Mesothelial cell of epicardium (in vitro differentiated cells): ENCODE data around the gene HBZ. TPM values are rescaled to one million over a fixed set of nuclear protein-coding genes. Genes with fewer than 3 reads are reported as not detected.
"Not testable (repeated sequence)": the region's sequence is repeated elsewhere in the genome, so short reads cannot be mapped to it uniquely, and the experiment has no call there.

Experiments
- DNase-seq, 2 experiments: peaks; one replicate each; pipeline ENCODE4 v3.0.0; 2021; ENCODE audit warnings: low spot score in 2 of 2; ENCODE audit not compliant: unreplicated experiment in 2 of 2
- H3K27ac Mint-ChIP-seq: 2 replicates; pipeline ENCODE4 v1.8.0; 2021; ENCODE audit warnings: mixed read lengths
- H3K27me3 Mint-ChIP-seq: 2 replicates; pipeline ENCODE4 v1.8.0; 2021; ENCODE audit warnings: low read depth, mixed read lengths
- H3K36me3 Mint-ChIP-seq: 2 replicates; pipeline ENCODE4 v1.8.0; 2021; ENCODE audit warnings: mixed read lengths
- H3K4me1 Mint-ChIP-seq: 2 replicates; pipeline ENCODE4 v1.8.0; 2021; ENCODE audit warnings: mixed read lengths
- H3K4me3 Mint-ChIP-seq: 2 replicates; pipeline ENCODE4 v1.8.0; 2021; ENCODE audit warnings: mild to moderate bottlenecking, moderate library complexity, mixed read lengths
- H3K9me3 Mint-ChIP-seq: 2 replicates; pipeline ENCODE4 v1.8.0; 2021; ENCODE audit warnings: mixed read lengths
- total RNA-seq: library from RNA; stranded (reverse); gene quantifications from 3 replicates; pipeline ENCODE4 v1.2.1, GENCODE V29; 2021
- TF ChIP-seq, protein P1 (sequence below): fragments of 200-600 bp; sonication (generic); IDR thresholded peaks from one replicate; pipeline ENCODE4 v1.5.0; 2021; ENCODE audit warnings: antibody characterized with exemption; ENCODE audit not compliant: unreplicated experiment

Gene HBZ
- total RNA-seq, 1 donor from 2014 or later = not detected

DNA sequence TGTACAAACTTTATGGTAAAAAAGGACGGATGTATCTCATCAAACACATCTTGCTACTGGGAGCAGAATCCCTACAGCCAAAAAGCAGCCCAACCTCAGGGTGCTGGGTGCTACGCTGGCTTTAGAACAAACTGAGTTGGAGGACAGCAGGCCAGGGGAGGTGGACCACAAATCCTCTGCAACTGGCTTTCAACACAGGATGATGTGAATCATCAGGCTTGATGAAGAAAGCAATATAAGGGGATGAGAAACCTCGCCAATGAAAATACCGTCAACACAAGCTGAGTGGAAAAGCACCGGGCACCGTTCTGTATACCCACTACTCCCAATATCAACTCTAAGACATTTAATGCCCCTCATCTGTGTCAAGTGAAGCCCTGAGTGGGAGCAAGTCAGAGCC lies 42.1 kb downstream of the HBZ start:
- H3K27ac Mint-ChIP-seq = no peak overlapping the region
- H3K4me3 Mint-ChIP-seq = no peak overlapping the region
- TF ChIP-seq, protein P1, sequence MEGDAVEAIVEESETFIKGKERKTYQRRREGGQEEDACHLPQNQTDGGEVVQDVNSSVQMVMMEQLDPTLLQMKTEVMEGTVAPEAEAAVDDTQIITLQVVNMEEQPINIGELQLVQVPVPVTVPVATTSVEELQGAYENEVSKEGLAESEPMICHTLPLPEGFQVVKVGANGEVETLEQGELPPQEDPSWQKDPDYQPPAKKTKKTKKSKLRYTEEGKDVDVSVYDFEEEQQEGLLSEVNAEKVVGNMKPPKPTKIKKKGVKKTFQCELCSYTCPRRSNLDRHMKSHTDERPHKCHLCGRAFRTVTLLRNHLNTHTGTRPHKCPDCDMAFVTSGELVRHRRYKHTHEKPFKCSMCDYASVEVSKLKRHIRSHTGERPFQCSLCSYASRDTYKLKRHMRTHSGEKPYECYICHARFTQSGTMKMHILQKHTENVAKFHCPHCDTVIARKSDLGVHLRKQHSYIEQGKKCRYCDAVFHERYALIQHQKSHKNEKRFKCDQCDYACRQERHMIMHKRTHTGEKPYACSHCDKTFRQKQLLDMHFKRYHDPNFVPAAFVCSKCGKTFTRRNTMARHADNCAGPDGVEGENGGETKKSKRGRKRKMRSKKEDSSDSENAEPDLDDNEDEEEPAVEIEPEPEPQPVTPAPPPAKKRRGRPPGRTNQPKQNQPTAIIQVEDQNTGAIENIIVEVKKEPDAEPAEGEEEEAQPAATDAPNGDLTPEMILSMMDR = no peak
- H3K36me3 Mint-ChIP-seq = peaks cover 48% of the 10 kb centered on the region
- no peak for DNase-seq
- H3K4me1 Mint-ChIP-seq = no peaks in the 10 kb centered on the region
- no peaks in the 10 kb centered on the region for H3K27me3 Mint-ChIP-seq
- no peaks in the 10 kb centered on the region for H3K9me3 Mint-ChIP-seq

DNA sequence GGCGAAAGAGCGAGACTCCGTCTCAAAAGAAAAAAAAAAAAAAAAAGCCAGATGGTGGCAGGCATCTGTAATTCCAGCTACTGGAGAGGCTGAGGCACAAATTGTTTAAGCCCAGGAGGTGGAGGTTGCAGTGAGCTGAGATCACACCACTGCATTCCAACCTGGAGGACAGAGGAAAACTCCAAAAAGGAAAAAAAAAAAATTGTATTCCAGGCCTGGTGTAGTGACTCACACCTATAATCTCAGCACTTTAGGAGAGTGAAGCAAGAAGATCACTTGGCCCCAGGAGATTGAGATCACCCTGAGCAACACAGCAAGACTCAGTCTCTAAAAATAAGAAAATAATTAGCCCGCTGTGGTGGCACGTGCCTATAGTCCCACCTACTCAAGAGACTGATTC lies 47.9 kb downstream of the HBZ start:
- H3K9me3 Mint-ChIP-seq = no peaks in the 10 kb centered on the region
- H3K27me3 Mint-ChIP-seq = no peaks in the 10 kb centered on the region
- no peak overlapping the region for H3K4me3 Mint-ChIP-seq
- DNase-seq = no peak
- H3K4me1 Mint-ChIP-seq = no peaks in the 10 kb centered on the region
- peaks cover 36% of the 10 kb centered on the region for H3K36me3 Mint-ChIP-seq
- no peak overlapping the region for H3K27ac Mint-ChIP-seq
- TF ChIP-seq, protein P1 = no peak

GRCh38 chr16:203246-203645 lies 50.8 kb downstream of the HBZ start:
- TF ChIP-seq, protein P1 = no peak
- peaks cover 45% of the 10 kb centered on the region for H3K36me3 Mint-ChIP-seq
- DNase-seq = no peak

DNA sequence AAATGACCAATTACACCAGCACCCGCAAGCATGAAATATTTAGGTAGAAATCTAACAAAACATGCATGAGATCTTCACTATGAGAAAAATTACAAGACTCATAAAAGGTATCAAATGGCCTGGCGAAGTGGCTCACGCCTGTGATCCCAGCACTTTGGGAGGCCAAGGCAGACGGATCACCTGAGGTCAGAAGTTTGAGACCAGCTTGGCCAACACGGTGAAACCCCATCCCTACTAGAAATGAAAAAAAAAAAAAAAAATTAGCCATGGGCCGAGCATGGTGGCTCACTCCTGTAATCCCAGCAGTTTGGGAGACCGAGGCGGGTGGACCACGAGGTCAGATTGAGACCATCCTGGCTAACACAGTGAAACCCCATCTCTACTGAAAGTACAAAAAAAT lies 51.6 kb downstream of the HBZ start:
- H3K9me3 Mint-ChIP-seq, H3K27ac Mint-ChIP-seq, H3K4me3 Mint-ChIP-seq, H3K27me3 Mint-ChIP-seq, H3K4me1 Mint-ChIP-seq, DNase-seq: not testable (repeated sequence)
- H3K36me3 Mint-ChIP-seq = peaks cover 44% of the 10 kb centered on the region

More at GRCh38 chr16:203246-203645, 50.8 kb downstream of the HBZ start:
- no peak overlapping the region for H3K27ac Mint-ChIP-seq
- H3K9me3 Mint-ChIP-seq = no peaks in the 10 kb centered on the region
- no peaks in the 10 kb centered on the region for H3K4me1 Mint-ChIP-seq
- H3K27me3 Mint-ChIP-seq = no peaks in the 10 kb centered on the region
- no peak overlapping the region for H3K4me3 Mint-ChIP-seq

Other genes with a start within 250 kb of the HBZ start
- gene POLR3K, start 99.0 kb upstream of the HBZ start, total RNA-seq = 8.7 to 9.2 TPM (median 9.1 TPM) in 3 replicates
- 33.1 to 34.8 TPM (median 33.9 TPM) in 3 replicates for gene SNRNP25, start 98.8 kb upstream of the HBZ start, total RNA-seq
- 73.5 to 81.2 TPM (median 73.5 TPM) in 3 replicates for gene RHBDF1, start 80.0 kb upstream of the HBZ start, total RNA-seq
- 43.4 to 44.7 TPM (median 44.2 TPM) in 3 replicates for gene MPG, start 74.4 kb upstream of the HBZ start, total RNA-seq
- 43.5 to 45.8 TPM (median 44.5 TPM) in 3 replicates for gene NPRL3, start 14.0 kb upstream of the HBZ start, total RNA-seq
- gene HBM, start 13.3 kb downstream of the HBZ start, total RNA-seq = not detected in 3 replicates
- not detected in 3 replicates for gene HBA2, start 20.2 kb downstream of the HBZ start, total RNA-seq
- not detected in 3 replicates for gene HBA1, start 24.0 kb downstream of the HBZ start, total RNA-seq
- 0.60 to 1.1 TPM (median 0.91 TPM) in 3 replicates for gene HBQ1, start 27.8 kb downstream of the HBZ start, total RNA-seq
- gene LUC7L, start 76.8 kb downstream of the HBZ start, total RNA-seq = 191 to 203 TPM (median 193 TPM) in 3 replicates
- gene FAM234A, start 82.2 kb downstream of the HBZ start, total RNA-seq = 133 to 137 TPM (median 137 TPM) in 3 replicates
- 3.4 to 4.0 TPM (median 3.5 TPM) in 3 replicates for gene RGS11, start 123.3 kb downstream of the HBZ start, total RNA-seq
- gene ARHGDIG, start 127.9 kb downstream of the HBZ start, total RNA-seq = 3.6 to 4.8 TPM (median 4.7 TPM) in 3 replicates
- 2.1 to 3.3 TPM (median 2.7 TPM) in 3 replicates for gene PDIA2, start 130.5 kb downstream of the HBZ start, total RNA-seq
- 31.1 to 34.0 TPM (median 33.2 TPM) in 3 replicates for gene AXIN1, start 200.1 kb downstream of the HBZ start, total RNA-seq
- 75.3 to 75.9 TPM (median 75.9 TPM) in 3 replicates for gene MRPL28, start 217.9 kb downstream of the HBZ start, total RNA-seq
- gene PGAP6, start 229.3 kb downstream of the HBZ start, total RNA-seq = 48.6 to 51.4 TPM (median 49.0 TPM) in 3 replicates
- 252 to 258 TPM (median 253 TPM) in 3 replicates for gene NME4, start 244.6 kb downstream of the HBZ start, total RNA-seq
- 29.3 to 35.4 TPM (median 31.2 TPM) in 3 replicates for gene DECR2, start 249.2 kb downstream of the HBZ start, total RNA-seq